ENCODE measurements around the gene RASSF8.

The RASSF8 gene

DNA sequence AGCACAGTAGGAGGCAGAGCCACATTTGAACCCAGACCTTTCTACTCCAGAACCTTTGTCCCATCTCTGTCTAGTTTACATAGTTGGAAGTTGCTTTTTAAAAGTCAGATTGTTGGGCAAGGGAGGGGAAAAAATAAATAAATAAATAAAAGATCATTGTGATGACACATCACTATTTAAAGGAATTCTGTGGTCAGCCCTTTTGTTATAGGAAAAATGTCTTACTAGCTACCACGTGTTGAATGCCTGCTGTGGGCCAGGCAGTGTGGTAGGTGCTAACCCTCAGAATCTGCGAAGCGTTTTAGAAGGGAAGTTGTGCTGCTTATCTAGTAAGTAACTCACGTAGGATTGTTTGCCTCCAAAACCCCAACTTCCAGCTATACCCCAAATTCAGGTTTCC lies 104.1 kb downstream of the RASSF8 start:
- DNase-seq = no peak

DNA sequence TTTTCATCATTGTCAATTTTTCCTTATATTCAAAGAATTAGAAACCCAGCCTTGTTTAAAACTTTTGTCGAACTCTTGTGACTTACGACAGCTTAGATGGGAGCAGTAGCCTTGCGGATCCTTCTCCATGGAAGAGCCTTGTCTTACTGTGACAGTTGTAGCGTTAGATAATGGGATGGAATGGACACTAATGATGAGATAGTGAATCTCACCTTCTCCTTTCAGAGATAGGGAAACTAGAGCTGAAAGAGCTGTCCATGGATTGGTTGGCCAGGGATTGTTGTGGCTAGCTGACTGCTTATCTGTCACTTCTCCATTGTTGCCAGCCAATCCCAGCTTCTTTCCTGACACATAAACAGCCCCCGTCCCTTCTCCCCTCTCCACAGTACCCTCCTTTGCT lies 107.0 kb downstream of the RASSF8 start:
- DNase-seq = no peak

DNA sequence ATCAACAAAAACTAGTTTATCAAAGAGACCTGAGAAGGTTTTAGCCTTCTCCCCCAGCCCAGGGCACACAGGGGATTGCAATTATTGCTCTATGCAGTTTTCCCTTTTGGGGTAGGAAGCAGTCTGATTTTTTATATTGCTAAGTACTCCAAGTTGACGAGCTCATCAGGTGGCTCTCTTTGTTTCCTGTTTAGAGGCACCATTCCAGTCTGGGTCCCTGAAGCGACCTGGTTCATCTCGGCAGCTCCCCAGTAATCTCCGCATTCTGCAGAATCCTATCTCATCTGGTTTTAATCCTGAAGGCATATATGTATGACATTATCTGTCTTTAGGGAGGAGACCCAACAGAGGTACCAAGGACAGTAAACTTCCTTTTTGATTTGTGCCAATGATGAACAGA lies 110.0 kb downstream of the RASSF8 start:
- no peak for DNase-seq

DNA sequence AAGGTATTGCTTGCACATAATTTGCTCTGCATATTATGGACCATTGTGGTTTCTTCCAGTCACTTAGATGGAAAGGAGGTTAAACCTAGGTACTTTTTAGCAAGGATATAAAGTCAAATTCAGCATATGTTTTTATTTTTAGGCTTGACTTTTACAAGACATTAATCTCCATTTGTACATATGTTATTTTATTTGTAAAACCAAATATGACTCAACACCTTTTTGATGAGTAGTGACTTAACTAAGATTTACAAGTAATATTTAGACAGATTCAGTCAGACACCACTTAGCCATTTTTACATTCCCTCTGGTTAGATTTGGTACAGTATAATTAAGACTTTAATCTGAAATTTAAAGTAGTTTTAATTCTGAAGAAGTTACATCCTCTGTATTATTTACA lies 111.3 kb downstream of the RASSF8 start:
- no peak for DNase-seq

DNA sequence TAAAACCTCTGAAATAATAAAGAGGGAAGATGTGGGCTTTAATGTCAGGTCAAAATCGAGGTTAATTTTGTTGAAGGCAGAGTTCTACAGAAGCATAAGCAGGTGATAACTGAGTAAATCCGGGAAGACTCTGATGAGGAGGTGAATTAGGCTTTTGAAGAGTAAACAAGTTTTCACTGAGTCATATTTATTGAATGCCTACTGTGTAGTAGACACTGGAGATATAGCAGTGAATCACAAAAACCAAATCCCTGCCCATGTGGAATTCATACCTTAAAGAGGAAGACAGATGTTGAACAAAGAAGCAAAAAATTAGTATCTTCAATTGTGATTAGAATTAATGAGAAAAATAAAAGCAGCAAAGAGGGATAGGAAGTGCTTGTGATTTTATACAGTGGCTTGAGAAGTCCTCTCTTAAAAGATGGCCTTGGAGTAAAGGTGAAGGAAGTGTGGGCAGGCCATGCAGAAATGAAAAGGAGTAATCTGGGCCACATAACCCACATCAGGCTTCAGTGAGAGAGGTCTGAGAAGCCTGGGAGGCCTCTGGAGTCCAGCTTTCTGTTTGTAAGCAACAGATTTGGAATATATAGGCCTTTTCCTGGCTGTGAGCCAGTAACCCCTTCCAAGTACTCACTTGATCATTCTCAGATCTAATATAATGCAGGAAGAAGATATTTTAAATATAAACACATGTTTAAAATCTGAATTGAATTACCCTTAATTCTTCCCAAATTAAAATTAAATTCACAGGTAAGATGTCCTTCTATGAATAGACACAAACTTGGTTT lies 119.6 kb downstream of the RASSF8 start:
- no peak for DNase-seq

DNA sequence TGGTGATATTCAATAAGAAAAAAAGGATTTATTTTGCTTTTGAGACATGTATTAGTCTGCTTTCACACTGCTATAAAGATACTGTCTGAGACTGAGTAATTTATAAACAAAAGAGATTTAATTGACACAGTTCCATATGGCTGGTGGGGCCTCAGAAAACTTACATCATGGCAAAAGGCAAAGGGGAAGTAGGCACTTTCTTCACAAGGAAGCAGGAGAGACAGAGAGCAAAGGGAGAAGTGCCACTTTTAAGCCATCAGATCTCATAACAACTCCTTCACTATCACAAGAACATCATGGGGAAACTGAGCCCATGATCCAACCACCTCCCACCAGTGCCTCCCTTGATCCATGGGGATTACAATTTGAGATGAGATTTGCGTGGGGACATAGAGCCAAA lies 122.4 kb downstream of the RASSF8 start:
- DNase-seq = no peak

DNA sequence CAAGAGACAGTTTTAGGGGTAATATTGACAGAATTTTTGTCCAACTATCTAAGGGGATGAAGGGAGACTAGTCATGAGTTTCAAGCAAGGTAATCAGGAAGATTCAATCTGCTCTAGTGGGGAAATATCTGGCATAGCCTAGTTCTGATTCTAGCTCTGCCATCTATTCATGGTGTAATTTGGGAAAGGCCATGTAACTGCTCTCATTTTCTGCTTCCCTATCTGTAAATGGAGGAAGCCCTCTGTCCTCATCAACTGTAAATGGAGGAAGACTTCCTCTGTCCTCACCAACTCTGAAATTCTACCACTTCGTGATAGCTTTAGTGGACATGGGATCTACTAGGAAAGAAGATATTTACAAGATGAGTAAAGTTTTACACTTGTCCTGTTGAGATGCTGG lies 128.5 kb downstream of the RASSF8 start:
- no peak for DNase-seq

DNA sequence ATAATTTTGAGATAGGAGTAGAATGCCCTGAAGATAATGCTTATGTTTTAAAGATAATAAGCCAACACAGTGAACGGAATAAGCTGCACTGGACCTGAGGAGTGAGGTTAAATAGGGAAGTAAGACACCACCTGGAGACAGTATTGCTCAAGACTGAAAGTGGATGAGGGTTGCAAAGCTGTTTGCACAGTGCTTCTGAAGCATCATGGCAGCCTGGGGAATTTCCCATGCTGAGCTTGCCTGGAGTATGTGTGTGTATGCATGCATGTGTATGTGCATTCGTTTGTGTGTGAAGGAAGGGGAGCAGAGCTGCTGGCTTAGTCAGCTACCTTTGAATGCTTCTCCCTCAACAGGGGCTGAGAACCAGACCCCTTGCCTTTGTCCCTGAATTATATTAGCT lies 130.5 kb downstream of the RASSF8 start:
- DNase-seq = no peak

DNA sequence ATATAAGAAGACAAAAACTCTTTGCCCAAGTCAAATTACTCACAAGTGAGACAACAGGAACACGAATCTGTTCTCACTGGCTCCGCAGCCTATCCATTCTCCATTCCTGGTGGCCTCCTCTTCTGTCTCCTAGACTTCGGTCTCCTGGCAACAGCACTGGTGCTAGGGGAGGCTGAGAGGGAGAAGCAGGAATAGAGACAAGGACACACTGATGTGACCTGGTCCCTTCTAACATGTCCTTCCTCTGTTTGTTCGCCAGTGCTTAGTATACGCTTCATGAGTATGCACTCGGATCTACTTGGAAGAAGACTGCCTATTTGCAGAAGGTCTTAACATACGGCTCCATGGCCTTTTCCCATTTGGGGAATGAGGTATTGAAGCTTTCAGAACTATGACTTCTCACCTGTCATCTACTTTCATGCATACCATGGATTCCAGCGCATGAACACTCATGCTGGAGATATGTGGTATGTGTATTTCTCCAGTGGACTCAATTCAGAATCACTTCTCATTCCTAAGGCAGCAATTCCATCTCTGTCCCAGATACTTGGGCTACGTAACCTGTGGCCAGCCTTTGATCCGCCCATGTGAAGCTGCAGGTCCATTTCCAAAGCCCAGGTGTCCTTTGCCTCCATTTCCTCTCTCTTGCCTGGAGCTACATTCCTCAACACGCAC lies 132.5 kb downstream of the RASSF8 start:
- DNase-seq = no peak

DNA sequence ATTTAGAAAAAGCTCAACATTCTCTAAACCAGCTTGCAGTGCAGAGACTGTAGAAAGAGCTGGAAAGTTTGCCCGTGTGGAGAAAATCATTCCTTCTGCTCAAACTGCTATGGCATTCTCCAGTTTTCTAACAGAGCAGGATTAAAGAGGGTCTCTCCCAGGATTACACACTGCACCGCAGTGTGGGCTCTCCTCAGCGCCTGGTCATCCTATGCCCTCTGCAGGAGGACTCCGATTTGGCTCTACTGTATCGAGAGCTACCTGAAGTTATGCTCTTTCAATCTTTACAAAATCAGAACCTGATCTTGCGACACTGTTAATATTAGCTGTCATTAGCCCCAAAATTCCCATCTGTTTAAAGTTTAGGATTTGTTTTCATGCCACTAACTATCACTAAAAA lies 133.3 kb downstream of the RASSF8 start:
- no peak for DNase-seq

DNA sequence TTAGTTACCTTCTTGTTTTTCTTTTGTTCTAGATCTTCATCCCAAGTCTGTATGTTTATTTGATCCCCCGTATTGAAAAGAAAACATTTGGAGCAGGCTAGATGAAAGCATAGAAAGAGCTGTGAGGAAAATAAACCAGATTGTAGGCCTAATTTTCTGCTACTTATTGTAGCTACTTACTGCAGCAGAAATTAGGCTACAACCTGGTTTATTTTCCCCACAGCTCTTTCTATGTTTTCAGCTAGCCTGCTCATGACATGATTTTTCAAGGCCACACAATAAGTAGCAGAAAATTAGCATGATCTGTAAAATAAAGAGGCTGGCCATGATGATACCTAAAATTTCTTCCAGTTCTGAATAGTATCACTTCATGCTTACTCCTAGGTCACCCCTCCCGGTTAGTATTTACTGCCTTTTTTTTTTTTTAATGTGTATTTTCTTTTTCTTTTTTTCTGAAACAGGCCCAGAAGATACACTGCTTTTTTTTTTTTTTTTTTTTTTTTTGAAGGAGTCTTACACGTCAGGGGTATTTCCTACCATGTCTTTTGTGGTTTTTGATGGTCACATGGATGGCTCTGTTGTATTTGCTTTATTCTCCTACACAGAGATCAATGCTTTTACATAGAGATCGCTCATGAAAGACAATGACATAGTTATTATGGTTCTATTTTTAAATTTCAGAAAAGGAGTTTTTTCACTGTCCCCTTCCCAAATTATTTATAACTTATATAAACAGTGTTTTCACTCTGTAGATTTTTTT lies 134.0 kb downstream of the RASSF8 start:
- no peak for DNase-seq

DNA sequence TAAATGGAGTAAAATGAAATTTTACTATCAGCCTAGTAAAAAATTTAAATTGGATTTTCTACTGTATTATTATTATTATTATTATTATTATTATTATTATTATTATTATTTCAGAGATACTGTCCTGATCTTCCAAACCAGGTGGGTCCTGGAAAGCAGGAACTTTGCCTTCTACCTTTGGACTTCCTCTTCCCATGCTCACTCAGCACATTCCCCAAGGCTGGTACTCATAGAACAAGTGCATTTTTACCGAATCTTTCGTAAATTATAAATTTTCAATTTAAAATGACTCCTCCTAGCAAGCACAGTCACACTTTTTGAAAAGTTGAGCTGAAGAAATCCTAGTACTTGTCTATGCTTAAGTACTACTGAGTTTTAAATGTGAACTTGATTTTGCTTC lies 136.7 kb downstream of the RASSF8 start:
- DNase-seq = no peak

DNA sequence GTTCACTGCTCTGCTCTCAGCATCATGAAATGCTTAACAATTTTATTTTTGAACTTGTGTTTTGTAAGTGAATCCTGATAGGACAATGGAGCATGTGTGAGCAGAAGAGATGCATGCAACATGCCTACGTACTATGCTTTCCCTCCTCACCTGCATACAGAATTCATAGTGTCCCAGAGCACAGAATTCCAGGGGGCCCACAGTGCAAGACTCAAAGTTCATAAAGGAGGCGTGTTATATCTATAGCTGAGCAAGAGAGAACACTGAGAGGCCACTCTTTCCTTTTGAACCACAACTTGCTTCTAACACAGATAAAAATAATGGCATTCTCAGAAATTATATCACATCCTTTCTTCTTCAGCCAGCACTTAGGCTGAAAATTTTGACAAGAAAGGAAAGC lies 137.6 kb downstream of the RASSF8 start:
- DNase-seq = no peak

DNA sequence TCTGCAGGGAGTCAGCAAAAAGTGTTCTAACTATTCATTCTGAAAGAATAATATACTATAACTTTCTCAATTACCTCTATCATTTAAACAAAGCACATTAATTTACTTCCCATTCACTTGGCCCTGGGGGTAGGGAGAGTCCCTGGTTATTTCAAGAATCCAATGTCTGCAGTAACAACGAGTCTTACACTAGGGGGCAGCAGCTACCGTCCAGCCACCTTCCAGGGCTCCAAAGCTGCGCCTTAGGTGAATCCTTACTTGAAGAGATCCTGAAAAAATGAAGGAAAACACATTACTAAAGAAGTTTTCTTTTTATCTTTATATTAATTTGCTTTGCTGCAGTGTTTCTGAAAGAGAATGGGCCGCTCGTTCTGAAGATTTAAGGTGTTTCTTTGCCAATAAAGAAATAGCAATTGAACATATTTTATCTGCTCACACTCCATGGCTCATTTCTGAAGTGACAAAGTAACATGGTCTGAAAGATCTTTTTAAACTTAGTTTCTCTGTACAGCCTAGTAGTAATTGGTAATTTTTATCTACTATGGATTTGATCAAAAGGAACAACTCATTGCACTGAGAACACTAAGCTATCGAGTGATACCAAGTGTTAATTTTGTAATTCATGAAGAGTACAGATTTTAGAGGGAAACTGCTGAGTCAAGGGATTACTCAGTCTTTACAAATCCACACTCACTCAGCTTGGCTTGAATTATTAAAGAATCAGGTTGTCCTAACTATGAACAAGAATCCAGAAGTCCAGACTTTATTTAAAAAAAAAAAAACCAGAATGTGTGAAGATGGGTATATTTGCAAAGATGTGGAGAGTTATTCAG lies 138.8 kb downstream of the RASSF8 start:
- peak; percentile 48 for DNase-seq

DNA sequence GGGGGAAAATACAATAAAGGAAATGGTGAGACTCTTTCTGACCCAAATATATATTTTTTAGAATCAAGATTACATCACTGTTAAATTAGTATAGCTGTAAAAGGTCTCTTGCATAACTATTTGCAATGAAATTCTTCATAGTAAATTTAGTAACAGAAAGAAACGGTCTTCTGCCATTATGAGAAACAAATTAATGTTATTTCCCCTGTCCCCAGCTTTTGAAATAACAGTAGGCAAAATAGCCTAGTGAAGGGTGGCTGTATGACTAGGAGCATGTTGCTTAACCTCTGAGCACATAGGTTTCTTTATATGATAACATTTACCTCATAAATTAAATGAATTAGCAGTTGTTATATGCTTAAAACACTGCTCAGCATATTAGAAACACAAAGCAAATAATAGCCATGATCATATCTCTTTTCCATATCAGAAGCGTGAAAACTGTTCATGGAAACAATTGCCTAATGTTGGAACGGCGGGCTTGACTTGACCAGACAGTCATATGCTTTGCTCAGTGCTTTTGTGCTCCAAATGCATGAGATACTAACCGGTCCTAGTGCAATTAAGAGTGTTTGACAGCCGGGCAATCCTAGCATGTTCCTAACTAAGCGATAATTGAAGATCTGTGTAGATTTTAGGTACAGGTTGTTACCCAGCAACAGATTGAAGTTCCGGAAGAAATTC lies 142.3 kb downstream of the RASSF8 start:
- no peak for DNase-seq

DNA sequence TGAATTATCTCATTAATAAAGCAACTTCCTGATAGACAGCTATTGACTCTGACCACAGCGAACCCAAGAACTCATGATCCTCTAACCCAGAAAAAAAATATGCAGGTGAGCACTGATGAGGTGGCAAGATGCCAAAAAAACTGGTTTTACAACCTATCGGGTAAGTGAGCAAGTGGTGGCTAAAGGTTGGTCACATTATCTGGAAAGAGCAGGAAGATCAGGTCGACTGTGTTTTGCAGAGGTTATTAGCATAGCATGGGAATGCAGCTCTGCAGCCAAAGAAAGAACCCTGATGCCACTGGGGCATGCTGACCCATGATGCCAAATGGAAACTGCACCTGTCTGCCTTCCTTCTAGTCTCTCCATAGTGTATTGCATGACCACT lies 142.9 kb downstream of the RASSF8 start:
- no peak for DNase-seq

DNA sequence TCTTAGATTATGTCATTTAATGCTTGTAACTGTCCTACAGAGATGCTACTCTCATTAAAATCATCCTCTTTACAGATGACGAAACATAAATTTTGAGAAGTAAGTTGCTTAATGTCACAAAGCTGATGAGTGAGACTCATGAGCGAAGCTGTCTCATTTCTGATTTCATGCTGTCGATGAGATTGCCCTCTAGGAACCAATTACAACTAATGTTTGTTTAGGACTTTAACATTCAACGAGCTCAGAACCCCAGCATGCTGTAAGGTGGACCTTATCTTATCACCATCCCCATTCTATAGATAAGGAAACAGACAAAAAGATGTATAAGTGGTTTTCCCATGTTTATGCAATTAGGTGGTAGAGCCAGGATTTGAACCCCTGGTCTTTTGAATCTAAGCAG lies 143.3 kb downstream of the RASSF8 start:
- no peak for DNase-seq

DNA sequence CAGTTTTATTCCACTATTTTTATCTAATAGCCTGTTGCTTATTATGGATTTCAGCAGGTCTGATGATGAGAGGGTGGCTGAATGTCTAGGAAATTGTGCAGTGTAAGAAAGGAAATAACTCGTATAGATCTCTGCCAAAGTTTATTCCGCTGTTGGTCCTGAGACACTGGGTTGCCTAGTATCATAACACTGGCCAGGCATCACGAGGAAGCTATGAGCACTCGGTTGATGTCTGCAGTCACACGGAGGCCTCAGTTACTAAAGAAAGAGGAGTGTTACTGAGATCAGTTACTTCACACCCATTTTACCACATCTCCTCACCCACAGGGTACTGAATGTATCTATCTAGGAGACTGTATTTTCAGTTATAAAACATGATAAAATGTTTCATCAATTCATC lies 144.5 kb downstream of the RASSF8 start:
- no peak for DNase-seq

DNA sequence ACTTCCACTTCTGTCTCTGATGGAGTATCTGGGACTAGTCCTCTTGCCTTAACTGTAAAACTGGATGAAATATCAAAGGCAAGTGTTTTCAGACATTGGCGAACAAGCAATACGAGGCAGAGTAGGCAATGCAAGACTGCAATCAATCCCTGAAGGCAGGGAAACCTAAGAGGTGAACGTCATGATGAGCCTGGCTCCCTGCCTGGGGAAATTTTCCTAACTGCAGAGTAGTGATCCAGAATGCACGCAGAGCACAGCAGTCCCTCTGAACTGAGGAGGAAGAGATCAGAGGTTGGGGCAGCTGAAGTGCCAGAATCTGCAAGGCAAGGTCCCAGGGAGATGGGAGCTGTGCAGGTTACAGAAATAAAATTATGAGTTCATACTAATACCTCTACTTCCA lies 147.9 kb downstream of the RASSF8 start:
- DNase-seq = no peak

DNA sequence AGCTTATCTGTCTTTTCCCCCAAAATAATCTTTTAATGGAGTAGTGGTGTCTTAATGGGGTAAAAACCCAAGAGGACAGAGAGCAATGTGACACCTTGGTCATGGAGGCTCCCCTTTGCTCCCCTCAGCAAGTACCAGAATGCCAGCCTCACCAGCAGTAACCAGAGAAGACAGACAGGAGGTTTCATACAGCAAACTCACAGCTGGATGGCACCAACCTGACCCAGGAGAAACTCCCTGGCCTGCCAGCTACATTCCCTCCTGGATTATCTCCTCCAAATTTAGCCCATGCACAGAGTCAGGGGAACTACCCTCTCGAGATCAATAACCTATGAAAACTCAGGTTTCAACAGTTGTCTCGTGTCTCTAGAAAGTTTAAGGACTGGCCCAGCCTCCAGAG lies 150.4 kb downstream of the RASSF8 start:
- DNase-seq = no peak

DNA sequence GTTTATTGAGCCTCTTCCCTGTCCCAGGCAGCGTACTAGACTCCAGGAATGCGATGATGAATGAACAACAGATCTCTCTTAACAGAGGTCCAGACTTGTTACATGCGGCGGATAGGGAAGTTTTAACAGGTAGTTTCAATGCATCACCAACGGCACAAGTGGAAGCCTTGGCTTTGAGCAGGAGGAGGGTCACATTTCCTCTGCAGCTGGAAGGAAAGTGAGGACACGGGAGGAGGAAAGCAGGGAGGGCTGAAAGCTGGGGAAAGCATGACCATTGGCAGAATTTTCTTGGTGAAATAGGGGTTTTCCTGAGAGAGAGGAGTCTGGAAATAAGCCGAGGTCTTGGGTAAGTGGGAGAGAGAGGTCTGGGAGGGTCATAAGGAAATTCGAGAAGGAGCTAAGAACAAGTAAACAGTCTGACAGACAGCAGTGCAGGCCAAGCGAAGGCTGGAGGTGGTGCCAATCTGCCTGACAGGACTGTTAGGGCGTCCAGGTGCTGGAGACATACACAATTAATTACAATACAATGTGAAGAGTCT lies 150.9 kb downstream of the RASSF8 start:
- DNase-seq = no peak

DNA sequence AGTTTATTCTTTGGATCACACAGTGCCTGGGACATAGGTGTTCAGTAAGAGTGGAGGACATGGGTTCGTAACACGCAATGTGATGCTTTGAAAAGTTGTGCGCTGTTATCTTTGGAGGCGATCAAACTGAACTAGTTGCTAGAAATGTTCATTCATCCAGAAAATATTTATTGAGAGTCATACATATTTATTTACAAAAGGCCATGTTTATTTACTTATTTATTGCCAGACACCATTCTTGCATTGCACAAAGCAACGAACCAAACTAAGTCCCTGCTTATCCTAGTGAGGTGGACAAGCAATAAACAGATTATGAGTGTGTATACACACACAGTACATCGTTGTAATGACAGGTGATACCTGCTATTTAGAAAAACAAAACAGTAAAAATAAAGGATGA lies 153.8 kb downstream of the RASSF8 start:
- no peak for DNase-seq

Measured in NCI-H1048 (cell line).